Ovary (tissue), 3 donors: ENCODE measurements around the gene ALG14.

Source experiments
- EP300 ChIP-seq: sonication (generic); formaldehyde crosslinking; IDR thresholded peaks from one replicate; pipeline ENCODE4 v1.6.1; 2017; ENCODE audit warnings: antibody characterized with exemption
- TF ChIP-seq, protein P1 (sequence below), 3 donors: fragments of 450-650 bp in 2 of 3; fragments of 200-600 bp in 1 of 3; IDR thresholded peaks; one replicate each; pipeline versions ENCODE4 v1.5.1 to v1.8.0; 2016 to 2022; ENCODE audit warnings: antibody characterized with exemption in 3 of 3, mild to moderate bottlenecking in 1 of 3
- donor health status: DM: no; HTN: no; CAD: no.

DNA sequence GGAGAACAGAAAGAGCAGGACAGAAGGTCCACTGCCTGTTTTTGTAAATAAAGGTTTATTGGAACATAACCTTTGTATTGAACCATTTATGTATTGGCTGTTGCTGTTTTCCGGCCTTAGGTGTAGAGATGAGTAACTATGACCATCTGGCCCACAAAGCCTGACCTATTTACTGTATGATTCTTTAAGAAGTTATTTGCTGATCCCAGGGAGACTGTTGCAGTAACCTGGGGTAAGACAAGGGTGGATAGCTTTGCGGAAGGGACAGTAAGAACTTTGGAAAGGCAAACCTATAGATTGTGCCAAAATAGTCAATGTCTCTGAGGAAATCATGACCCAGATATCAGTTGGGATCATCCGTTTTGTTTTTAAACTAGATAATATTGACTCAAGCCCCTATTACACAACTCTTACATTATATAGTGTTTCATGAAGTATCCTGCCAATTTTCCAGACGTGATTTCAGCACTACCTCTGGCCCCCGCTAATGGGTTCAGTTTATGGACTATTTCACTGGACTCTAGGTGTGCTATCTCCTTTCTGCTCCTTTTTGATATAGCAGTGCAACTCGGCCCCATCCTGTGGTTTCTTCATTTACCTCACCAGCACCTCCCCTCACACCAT is 23.6 kb upstream of the ALG14 start:
- TF ChIP-seq, protein P1, sequence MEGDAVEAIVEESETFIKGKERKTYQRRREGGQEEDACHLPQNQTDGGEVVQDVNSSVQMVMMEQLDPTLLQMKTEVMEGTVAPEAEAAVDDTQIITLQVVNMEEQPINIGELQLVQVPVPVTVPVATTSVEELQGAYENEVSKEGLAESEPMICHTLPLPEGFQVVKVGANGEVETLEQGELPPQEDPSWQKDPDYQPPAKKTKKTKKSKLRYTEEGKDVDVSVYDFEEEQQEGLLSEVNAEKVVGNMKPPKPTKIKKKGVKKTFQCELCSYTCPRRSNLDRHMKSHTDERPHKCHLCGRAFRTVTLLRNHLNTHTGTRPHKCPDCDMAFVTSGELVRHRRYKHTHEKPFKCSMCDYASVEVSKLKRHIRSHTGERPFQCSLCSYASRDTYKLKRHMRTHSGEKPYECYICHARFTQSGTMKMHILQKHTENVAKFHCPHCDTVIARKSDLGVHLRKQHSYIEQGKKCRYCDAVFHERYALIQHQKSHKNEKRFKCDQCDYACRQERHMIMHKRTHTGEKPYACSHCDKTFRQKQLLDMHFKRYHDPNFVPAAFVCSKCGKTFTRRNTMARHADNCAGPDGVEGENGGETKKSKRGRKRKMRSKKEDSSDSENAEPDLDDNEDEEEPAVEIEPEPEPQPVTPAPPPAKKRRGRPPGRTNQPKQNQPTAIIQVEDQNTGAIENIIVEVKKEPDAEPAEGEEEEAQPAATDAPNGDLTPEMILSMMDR (IDR thresholded peaks at IDR 0.05): no peak
- TF ChIP-seq EP300: no peak
